T-helper 1 cell treated with Interleukin-12 subunit alpha and Interleukin-12 subunit beta and Interleukin-4 antibody, amounts not matched to agents 30 μg/mL and 1 μg/mL, for 36 hours (primary cell): ENCODE data around the gene ADGRL3.

Experiments
- H3K27ac Mint-ChIP-seq: one replicate; pipeline ENCODE4 v1.8.0; 2021; ENCODE audit warnings: mild to moderate bottlenecking, mixed read lengths
- H3K27me3 Mint-ChIP-seq: one replicate; pipeline ENCODE4 v1.8.0; 2021; ENCODE audit warnings: low read depth, mixed read lengths
- H3K36me3 Mint-ChIP-seq: one replicate; pipeline ENCODE4 v1.8.0; 2021; ENCODE audit warnings: low read depth, mixed read lengths
- H3K4me1 Mint-ChIP-seq: one replicate; pipeline ENCODE4 v1.8.0; 2021; ENCODE audit warnings: low read depth, mixed read lengths
- H3K4me3 Mint-ChIP-seq: one replicate; pipeline ENCODE4 v1.8.0; 2021; ENCODE audit warnings: mild to moderate bottlenecking, moderate library complexity, mixed read lengths
- H3K9me3 Mint-ChIP-seq: one replicate; pipeline ENCODE4 v1.8.0; 2021; ENCODE audit warnings: mixed read lengths

The ADGRL3 gene

DNA sequence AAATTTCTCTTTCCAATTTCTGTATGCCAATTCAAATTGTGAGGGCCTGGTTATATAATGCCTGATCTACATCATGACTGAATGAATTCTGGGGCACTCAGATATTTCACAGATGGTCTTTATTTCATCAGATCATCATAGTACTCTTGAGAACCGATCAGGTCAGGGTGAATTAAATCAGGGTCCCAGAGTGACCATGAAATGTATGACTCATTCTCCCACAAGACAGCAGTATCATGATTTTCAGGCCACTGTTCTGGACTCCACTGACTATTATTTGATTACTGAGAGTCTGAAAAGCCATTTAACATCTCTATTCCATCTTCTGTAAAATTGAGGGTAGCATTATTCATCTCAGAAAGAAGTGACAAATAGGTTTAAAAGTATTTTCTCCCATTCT lies 471.5 kb downstream of the ADGRL3 start:
- Mint-ChIP-seq H3K4me1 (no peaks in the 10 kb centered on the region), H3K4me3 (no peak overlapping the region), H3K36me3 (no peaks in the 10 kb centered on the region), H3K27me3 (no peaks in the 10 kb centered on the region), H3K9me3 (no peaks in the 10 kb centered on the region), H3K27ac (no peak overlapping the region)

DNA sequence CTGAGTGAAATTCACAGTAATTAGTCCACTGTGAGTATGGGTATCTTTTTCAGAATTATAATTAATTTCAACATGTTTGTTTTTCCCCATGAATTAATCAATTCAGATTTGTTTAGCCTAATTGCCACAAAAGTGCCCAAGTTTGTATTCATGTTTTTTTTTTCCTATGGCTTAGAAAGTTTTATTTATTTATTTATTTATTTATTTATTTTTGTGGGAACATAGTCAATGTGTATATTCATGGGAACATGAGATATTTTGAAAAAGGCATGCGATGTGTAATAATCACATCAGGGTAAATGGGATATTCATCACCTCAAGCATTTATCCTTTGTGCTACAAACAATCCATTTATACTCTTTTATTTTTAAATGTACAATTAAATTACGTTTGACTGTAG lies 475.3 kb downstream of the ADGRL3 start:
- no peaks in the 10 kb centered on the region for H3K36me3 Mint-ChIP-seq
- H3K27me3 Mint-ChIP-seq, result no peaks in the 10 kb centered on the region
- H3K4me3 Mint-ChIP-seq, result no peak overlapping the region
- H3K27ac Mint-ChIP-seq, result no peak overlapping the region
- H3K9me3 Mint-ChIP-seq, result no peaks in the 10 kb centered on the region
- no peaks in the 10 kb centered on the region for H3K4me1 Mint-ChIP-seq

DNA sequence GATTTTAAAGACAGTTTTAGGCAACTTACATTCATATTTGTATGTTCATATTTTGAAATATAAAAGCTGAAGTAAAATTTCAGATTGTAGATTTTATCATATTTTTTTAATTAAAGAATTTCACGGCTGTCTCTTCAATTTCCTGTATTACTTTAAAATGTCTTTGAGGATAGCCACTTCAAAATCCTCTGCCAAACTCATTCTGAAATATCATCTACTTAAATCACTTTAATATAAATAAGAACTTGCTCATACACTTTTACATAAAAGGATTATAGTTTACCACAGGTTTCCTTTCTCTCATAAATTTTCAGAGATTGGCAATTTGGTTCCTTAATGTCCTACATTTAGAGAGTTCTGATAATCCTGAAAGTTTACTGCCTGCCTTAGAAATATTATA lies 478.2 kb downstream of the ADGRL3 start:
- Mint-ChIP-seq H3K27me3 (no peaks in the 10 kb centered on the region), H3K4me1 (no peaks in the 10 kb centered on the region), H3K27ac (no peak overlapping the region), H3K36me3 (no peaks in the 10 kb centered on the region), H3K4me3 (no peak overlapping the region), H3K9me3 (no peaks in the 10 kb centered on the region)

DNA sequence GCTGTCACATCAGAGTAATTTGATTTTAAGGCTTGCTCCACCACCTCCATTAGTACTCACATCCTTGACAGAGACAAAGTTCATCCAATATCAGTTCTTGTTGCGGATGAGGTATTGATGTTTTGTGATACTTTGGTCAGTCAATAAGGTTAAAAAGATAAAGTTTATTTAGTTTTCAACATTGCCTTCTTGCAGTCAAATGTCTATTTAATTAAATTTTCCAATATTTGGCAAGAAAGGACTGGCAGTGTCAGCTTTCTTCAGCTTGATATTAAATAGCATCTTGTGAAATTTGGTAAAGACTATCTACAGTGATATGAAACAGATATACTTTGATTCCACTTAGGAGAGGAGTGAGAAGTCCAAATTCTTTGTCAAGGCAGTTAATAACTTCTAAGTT lies 493.4 kb downstream of the ADGRL3 start:
- H3K27ac Mint-ChIP-seq, result no peak overlapping the region

DNA sequence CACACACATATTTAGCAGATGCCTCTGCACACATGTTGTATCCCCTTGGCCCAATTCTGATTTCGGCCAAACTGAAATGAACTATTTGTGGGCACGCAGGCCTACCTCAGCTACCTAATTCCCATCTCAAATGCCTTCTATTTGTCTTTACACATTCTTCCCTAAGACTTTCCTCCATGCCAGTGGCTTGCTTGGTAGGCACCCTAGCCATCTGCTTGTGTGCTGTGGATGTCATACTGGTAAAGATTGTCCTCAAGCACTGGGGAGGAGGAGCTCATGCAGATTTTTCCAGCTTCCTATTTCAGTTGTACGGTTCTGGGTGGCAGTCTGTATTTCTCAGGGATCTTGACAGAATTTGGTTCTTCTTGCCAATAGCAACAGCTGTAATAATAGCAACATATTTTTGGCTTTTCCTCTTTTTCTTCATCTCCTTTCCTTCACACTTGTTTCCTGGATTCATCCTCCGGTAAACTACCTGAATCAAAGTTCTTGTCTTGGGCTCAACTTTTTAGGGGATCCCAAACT lies 514.3 kb downstream of the ADGRL3 start:
- Mint-ChIP-seq H3K36me3 (no peaks in the 10 kb centered on the region), H3K27me3 (no peaks in the 10 kb centered on the region), H3K27ac (no peak overlapping the region)

More for the DNA sequence above, 493.4 kb downstream of the ADGRL3 start:
- H3K27me3 Mint-ChIP-seq, result no peaks in the 10 kb centered on the region
- H3K36me3 Mint-ChIP-seq, result no peaks in the 10 kb centered on the region
- no peaks in the 10 kb centered on the region for H3K4me1 Mint-ChIP-seq
- H3K9me3 Mint-ChIP-seq, result no peaks in the 10 kb centered on the region
- H3K4me3 Mint-ChIP-seq, result no peak overlapping the region

DNA sequence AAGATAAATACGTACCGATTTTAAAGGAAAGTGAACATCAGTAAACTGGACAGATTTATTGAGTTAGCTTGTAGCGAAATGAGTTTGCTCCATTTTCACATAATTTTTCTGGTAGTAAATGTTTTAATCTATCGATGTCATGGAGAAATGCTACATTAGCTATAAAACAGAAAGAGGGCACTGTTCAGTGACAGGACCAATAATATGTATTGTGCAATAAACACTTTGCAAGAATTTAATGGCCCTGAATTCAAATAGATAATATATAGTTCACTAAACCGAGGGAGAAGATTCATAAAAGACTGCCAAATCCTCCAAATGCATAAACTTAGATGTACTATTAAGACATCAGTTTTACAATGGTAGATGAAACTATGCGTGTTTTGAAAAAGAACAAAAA lies 516.3 kb downstream of the ADGRL3 start:
- H3K36me3 Mint-ChIP-seq, result no peaks in the 10 kb centered on the region

More for the DNA sequence above, 514.3 kb downstream of the ADGRL3 start:
- H3K9me3 Mint-ChIP-seq, result peaks cover 5% of the 10 kb centered on the region
- no peaks in the 10 kb centered on the region for H3K4me1 Mint-ChIP-seq
- H3K4me3 Mint-ChIP-seq, result no peak overlapping the region

DNA sequence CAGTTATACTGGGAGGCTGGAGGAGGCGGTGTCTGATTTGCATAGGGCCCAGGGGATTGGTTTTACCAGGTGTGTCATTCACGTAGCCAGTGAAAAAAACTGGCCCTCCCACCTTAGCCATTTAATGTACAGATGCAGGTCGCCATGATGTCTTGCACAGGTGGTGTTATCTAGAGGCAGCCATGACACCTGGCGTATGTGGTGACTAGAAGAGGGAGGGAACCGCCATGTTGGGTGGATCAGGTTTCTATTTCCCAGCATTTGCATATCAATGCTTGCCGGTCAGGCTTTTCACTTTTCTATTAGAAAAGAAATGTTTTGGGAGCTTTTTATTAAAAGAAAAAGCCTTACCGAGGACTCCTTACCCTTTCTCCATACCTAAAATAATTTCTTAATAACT lies 523.4 kb downstream of the ADGRL3 start:
- Mint-ChIP-seq H3K4me3 (no peak overlapping the region), H3K36me3 (no peaks in the 10 kb centered on the region), H3K4me1 (no peaks in the 10 kb centered on the region), H3K27ac (no peak overlapping the region), H3K27me3 (no peaks in the 10 kb centered on the region), H3K9me3 (peaks cover 2% of the 10 kb centered on the region)

More for the DNA sequence above, 516.3 kb downstream of the ADGRL3 start:
- Mint-ChIP-seq H3K4me1 (no peaks in the 10 kb centered on the region), H3K9me3 (peaks cover 5% of the 10 kb centered on the region), H3K4me3 (no peak overlapping the region), H3K27ac (no peak overlapping the region), H3K27me3 (no peaks in the 10 kb centered on the region)

DNA sequence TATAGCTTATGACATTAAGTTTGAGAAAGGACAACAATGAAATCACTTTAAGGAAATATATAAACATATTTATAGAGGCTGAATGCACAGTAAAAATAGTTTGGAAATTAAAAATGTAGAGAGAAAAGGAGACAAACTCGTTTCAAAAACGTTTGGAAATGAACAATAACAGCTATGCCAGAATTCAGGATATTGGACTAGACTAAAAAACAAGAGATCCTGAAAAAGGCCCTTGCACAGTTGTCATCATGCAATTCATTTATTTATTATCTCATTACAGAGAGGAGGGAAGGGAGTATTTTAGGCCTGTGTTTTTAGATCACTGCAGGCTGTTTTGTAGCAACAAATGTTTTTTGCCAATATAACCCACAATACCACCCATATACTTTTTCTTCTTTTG lies 527.2 kb downstream of the ADGRL3 start:
- Mint-ChIP-seq H3K4me3 (no peak overlapping the region), H3K36me3 (no peaks in the 10 kb centered on the region), H3K4me1 (no peaks in the 10 kb centered on the region), H3K9me3 (peaks cover 2% of the 10 kb centered on the region), H3K27ac (no peak overlapping the region), H3K27me3 (no peaks in the 10 kb centered on the region)

DNA sequence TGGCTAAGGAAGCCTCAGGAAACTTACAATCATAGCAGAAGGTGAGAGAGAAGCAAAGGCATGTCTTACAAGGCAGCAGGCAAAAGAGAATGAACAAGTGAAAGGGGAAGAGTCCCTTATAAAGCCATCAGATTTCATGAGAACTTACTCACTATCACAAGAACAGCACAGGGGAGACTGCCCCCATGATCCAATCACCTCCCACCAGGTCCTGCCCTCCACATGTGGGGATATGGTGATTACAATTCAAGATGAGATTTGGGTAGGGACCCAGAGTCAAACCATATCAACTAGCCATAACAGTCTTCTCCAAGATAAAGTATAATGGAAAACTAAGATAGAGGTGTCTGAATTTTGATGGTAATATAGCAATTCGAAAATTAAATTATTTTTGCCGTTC lies 534.3 kb downstream of the ADGRL3 start:
- H3K27me3 Mint-ChIP-seq, result no peaks in the 10 kb centered on the region
- H3K9me3 Mint-ChIP-seq, result no peaks in the 10 kb centered on the region
- H3K36me3 Mint-ChIP-seq, result no peaks in the 10 kb centered on the region
- H3K27ac Mint-ChIP-seq, result no peak overlapping the region
- H3K4me1 Mint-ChIP-seq, result no peaks in the 10 kb centered on the region
- no peak overlapping the region for H3K4me3 Mint-ChIP-seq

DNA sequence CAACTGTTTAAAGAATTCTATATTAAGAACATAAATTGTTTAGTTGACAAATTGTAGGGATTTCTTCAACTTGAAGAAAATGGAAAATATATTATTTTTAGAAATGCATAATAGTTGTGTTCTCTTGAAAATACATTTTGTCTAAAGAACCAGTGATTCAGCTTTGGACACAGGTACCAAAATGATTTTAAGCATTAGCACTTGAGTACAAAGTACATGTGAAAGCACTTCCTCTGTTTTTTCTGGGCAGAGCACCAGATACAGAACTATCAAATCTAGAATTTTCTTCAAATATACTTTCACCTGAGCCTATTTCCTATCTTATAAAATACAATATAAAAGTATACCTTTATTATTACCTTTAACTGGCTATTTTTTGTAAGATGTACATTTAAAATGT lies 539.8 kb downstream of the ADGRL3 start:
- Mint-ChIP-seq H3K27ac (no peak overlapping the region), H3K4me3 (no peak overlapping the region), H3K36me3 (no peaks in the 10 kb centered on the region), H3K27me3 (no peaks in the 10 kb centered on the region), H3K9me3 (peaks cover 5% of the 10 kb centered on the region), H3K4me1 (no peaks in the 10 kb centered on the region)

DNA sequence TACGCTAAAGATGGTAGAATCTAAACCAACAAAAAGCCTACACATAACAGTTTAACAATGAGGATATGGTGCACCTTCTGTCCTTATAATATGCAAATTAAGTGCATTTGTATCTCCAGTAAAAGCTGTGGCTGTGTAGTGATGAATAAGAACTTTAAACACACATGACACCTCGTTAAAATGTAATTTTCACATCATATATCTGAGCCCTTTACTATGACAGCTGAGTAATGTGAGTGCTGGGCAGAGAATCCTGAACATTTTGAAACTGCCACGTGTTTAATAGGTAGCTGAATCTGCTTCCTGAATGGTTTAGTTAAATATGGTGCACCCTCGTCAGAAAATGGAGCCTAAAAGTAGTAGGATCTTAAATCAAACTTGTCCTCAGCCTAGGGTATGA lies 540.8 kb downstream of the ADGRL3 start:
- H3K9me3 Mint-ChIP-seq, result peaks cover 7% of the 10 kb centered on the region
- no peaks in the 10 kb centered on the region for H3K4me1 Mint-ChIP-seq
- H3K36me3 Mint-ChIP-seq, result no peaks in the 10 kb centered on the region
- H3K27ac Mint-ChIP-seq, result no peak overlapping the region
- H3K27me3 Mint-ChIP-seq, result no peaks in the 10 kb centered on the region
- no peak overlapping the region for H3K4me3 Mint-ChIP-seq

DNA sequence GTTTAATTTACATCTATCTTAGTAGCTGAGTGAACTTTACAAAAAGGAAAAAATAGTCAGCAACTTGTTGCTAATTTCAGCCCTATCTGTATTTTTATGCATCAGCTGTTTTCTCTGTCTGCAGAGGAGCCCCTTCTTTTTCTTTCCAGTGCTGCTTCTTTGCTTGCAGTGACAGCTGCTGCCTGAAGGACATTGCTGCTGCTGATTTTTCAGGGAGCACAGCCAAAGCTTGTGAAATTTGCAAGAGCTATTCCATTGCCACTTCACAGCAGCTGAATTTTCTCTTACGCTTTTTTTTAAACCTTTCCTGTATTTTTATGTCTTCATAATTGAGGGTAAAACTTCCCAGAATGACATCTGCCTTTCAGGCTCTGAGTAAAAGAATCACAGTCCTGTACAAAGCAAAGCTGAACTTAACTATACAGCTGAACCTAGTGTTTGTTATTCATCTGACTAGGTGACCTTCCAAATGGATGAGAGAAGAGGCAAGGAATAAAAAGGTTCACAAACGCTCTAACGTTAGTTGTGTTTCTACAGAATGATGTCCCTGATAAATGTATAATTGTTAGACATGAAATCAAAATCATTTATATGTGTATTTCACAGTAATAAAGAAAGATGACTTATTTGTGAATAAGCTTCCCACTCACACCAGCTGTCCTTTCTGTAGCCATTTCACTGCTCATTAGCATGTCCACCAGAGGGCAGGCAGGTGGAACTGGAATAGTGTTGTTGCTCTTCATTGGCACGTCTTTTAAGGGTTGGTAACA lies 541.4 kb downstream of the ADGRL3 start:
- no peaks in the 10 kb centered on the region for H3K4me1 Mint-ChIP-seq
- H3K9me3 Mint-ChIP-seq, result peaks cover 7% of the 10 kb centered on the region
- no peaks in the 10 kb centered on the region for H3K36me3 Mint-ChIP-seq
- H3K27me3 Mint-ChIP-seq, result no peaks in the 10 kb centered on the region
- H3K4me3 Mint-ChIP-seq, result no peak overlapping the region
- H3K27ac Mint-ChIP-seq, result no peak overlapping the region

DNA sequence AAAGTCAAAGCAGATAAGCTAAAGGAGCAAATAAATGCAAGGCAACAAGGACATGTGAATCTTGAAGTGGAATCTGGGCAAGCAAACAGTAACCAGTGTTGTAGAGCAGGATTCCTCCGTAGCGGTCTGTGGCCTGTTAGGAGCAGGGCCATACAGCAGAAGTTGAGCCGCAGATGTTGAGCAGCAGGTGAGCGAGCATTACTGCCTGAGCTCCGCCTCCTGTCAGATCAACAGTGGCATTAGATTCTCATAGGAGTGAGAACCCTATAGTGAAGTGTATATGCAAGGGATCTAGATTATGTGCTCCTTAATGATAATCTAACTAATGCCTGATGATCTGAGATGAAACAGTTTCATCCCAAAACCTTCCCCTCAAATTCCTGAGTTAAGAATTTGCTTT lies 550.7 kb downstream of the ADGRL3 start:
- Mint-ChIP-seq H3K27me3 (no peaks in the 10 kb centered on the region), H3K4me3 (no peak overlapping the region), H3K27ac (no peak overlapping the region), H3K36me3 (no peaks in the 10 kb centered on the region), H3K4me1 (no peaks in the 10 kb centered on the region), H3K9me3 (peaks cover 6% of the 10 kb centered on the region)

DNA sequence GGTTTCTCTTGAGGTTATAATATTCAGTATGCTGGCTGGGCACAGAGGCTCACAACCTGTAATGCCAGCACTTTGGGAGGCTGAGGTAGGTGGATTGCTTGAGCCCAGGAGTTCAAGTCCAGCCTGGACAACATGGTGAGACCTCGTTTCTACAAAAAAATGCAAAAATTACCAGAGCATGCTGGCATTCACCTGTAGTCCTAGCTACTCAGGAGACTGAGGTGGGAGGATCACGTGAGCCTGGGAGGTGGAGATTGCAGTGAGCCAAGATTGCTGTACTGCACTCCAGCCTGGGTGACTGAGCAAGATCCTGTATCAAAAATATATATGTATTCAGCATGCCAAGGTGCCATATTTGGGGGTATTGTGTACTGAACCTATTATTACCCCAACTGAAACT lies 552.5 kb downstream of the ADGRL3 start:
- no peaks in the 10 kb centered on the region for H3K4me1 Mint-ChIP-seq
- no peaks in the 10 kb centered on the region for H3K27me3 Mint-ChIP-seq
- no peaks in the 10 kb centered on the region for H3K36me3 Mint-ChIP-seq
- H3K9me3 Mint-ChIP-seq, result peaks cover 6% of the 10 kb centered on the region
- no peak overlapping the region for H3K4me3 Mint-ChIP-seq
- no peak overlapping the region for H3K27ac Mint-ChIP-seq

DNA sequence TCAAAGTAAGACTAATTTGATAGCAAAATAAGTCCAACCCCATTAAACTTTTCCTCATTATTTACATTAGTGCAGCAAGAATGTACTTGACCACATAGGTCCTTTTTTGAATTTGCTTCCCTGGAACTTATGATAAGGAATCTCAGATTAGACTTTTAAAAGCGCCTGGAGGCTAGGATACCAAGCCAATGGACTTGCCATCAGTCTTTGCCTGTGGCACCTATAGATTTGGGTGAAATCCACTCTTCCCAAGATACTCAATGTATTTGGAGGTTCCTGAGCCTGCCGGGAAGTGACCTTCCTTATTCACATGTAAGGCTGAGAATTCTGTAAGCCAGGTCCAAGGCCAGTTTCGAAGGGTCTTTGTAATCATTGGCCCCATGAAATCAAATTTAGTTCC lies 553.6 kb downstream of the ADGRL3 start:
- no peaks in the 10 kb centered on the region for H3K4me1 Mint-ChIP-seq
- H3K27ac Mint-ChIP-seq, result no peak overlapping the region
- no peaks in the 10 kb centered on the region for H3K27me3 Mint-ChIP-seq
- peaks cover 10% of the 10 kb centered on the region for H3K9me3 Mint-ChIP-seq
- no peak overlapping the region for H3K4me3 Mint-ChIP-seq
- H3K36me3 Mint-ChIP-seq, result no peaks in the 10 kb centered on the region
